HEK293 (cell line): ENCODE data around the gene MAP4K2.

Experiments used
- CTCF ChIA-PET: fragments of 350-600 bp; formaldehyde crosslinking; extraction: SDS; loops from one replicate; lab custom pipeline; 2021; ENCODE audit warnings: antibody characterized with exemption; lab: Yijun Ruan, JAX
- POLR2A ChIA-PET: fragments of 300-600 bp; formaldehyde crosslinking; extraction: SDS; loops from one replicate; lab custom pipeline; 2020; ENCODE audit warnings: antibody characterized with exemption, inconsistent platforms; lab: Yijun Ruan, JAX
- H3K27ac ChIP-seq: fragments of 200-500 bp; sonication (Bioruptor generic); 2 replicates; pipeline ENCODE4 v1.5.1; 2014; ENCODE audit warnings: low read depth, low read length, control low read depth, inconsistent platforms; ENCODE audit errors: extremely low read depth
- H3K36me3 ChIP-seq, 2 experiments: fragments of 200-500 bp in 1 of 2; sonication (Bioruptor generic) in 1 of 2; 1 replicate in 1 of 2; 2 replicates in 1 of 2; pipeline ENCODE4 v1.5.1; 2014 to 2017; ENCODE audit warnings: inconsistent platforms in 2 of 2, low read length in 2 of 2; ENCODE audit not compliant: control insufficient read depth in 2 of 2, insufficient read depth in 1 of 2
- H3K4me1 ChIP-seq: fragments of 200-500 bp; sonication (Bioruptor generic); 2 replicates; pipeline ENCODE4 v1.5.1; 2014; ENCODE audit warnings: mild to moderate bottlenecking, low read length, inconsistent platforms; ENCODE audit not compliant: control insufficient read depth, insufficient read depth
- H3K4me3 ChIP-seq: 2 replicates; pipeline ENCODE4 v1.5.1; 2011; ENCODE audit warnings: low read depth, mild to moderate bottlenecking, control low read depth, low read length, moderate library complexity
- H3K9me3 ChIP-seq: fragments of 200-500 bp; sonication (Bioruptor generic); 2 replicates; pipeline ENCODE4 v1.5.1; 2014; ENCODE audit warnings: low read depth, low read length, inconsistent platforms; ENCODE audit not compliant: control insufficient read depth, insufficient read depth
- ATF2 ChIP-seq: fragments of 450-650 bp; formaldehyde crosslinking; IDR thresholded peaks from 2 replicates; pipeline ENCODE4 v1.5.1; 2016; ENCODE audit warnings: missing biosample characterization, missing genetic modification characterization, low read depth
- BCL6B ChIP-seq: fragments of 450-650 bp; formaldehyde crosslinking; IDR thresholded peaks from 2 replicates; pipeline ENCODE4 v1.5.1; 2017; ENCODE audit warnings: missing biosample characterization, missing genetic modification characterization
- CTCF ChIP-seq: fragments of 450-650 bp; formaldehyde crosslinking; IDR thresholded peaks from 2 replicates; pipeline ENCODE4 v1.5.1; 2016; ENCODE audit warnings: missing biosample characterization, missing genetic modification characterization
- HOXD13 ChIP-seq: sonication (generic); formaldehyde crosslinking; IDR thresholded peaks from 2 replicates; pipeline ENCODE4 v1.8.0; 2022; ENCODE audit warnings: missing genetic modification reagents, borderline replicate concordance
- INSM2 ChIP-seq: fragments of 450-650 bp; formaldehyde crosslinking; IDR thresholded peaks from 2 replicates; pipeline ENCODE4 v1.5.1; 2016; ENCODE audit warnings: missing biosample characterization, missing genetic modification characterization
- KLF16 ChIP-seq: fragments of 450-650 bp; formaldehyde crosslinking; IDR thresholded peaks from 2 replicates; pipeline ENCODE4 v1.5.1; 2017; ENCODE audit warnings: missing biosample characterization, missing genetic modification characterization
- PATZ1 ChIP-seq: fragments of 450-650 bp; formaldehyde crosslinking; IDR thresholded peaks from 2 replicates; pipeline ENCODE4 v1.5.1; 2016; ENCODE audit warnings: missing biosample characterization, missing genetic modification characterization
- REST ChIP-seq: fragments of 450-650 bp; formaldehyde crosslinking; IDR thresholded peaks from 2 replicates; pipeline ENCODE4 v1.5.1; 2016; ENCODE audit warnings: missing biosample characterization, missing genetic modification characterization
- TCF7L2 ChIP-seq: IDR thresholded peaks from 2 replicates; pipeline ENCODE4 v1.6.1; 2011; ENCODE audit warnings: low read depth, mild to moderate bottlenecking, inconsistent platforms, low read length, moderate library complexity, borderline replicate concordance
- WT1 ChIP-seq: fragments of 450-650 bp; formaldehyde crosslinking; IDR thresholded peaks from 2 replicates; pipeline ENCODE4 v1.5.1; 2016; ENCODE audit warnings: missing biosample characterization, missing genetic modification characterization
- ZFP69B ChIP-seq: fragments of 450-650 bp; formaldehyde crosslinking; IDR thresholded peaks from 2 replicates; pipeline ENCODE4 v1.5.1; 2016; ENCODE audit warnings: missing biosample characterization, missing genetic modification characterization
- ZNF175 ChIP-seq: fragments of 450-650 bp; formaldehyde crosslinking; IDR thresholded peaks from 2 replicates; pipeline ENCODE4 v1.5.1; 2016; ENCODE audit warnings: missing biosample characterization, missing genetic modification characterization
- ZNF23 ChIP-seq: fragments of 450-650 bp; formaldehyde crosslinking; IDR thresholded peaks from 2 replicates; pipeline ENCODE4 v1.5.1; 2016; ENCODE audit warnings: missing biosample characterization, missing genetic modification characterization, borderline replicate concordance
- ZNF266 ChIP-seq: fragments of 450-650 bp; formaldehyde crosslinking; IDR thresholded peaks from 2 replicates; pipeline ENCODE4 v1.5.1; 2016; ENCODE audit warnings: missing biosample characterization, missing genetic modification characterization, low read depth
- ZNF302 ChIP-seq: fragments of 450-650 bp; formaldehyde crosslinking; IDR thresholded peaks from 2 replicates; pipeline ENCODE4 v1.5.1; 2016; ENCODE audit warnings: missing biosample characterization, missing genetic modification characterization, low read depth
- ZNF416 ChIP-seq: fragments of 450-650 bp; formaldehyde crosslinking; IDR thresholded peaks from 2 replicates; pipeline ENCODE4 v1.5.1; 2016; ENCODE audit warnings: missing biosample characterization, missing genetic modification characterization
- ZNF423 ChIP-seq: fragments of 450-650 bp; formaldehyde crosslinking; IDR thresholded peaks from 2 replicates; pipeline ENCODE4 v1.5.1; 2016; ENCODE audit warnings: missing biosample characterization, missing genetic modification characterization
- ZNF48 ChIP-seq: fragments of 450-650 bp; formaldehyde crosslinking; IDR thresholded peaks from 2 replicates; pipeline ENCODE4 v1.5.1; 2016; ENCODE audit warnings: missing biosample characterization, missing genetic modification characterization
- ZNF530 ChIP-seq: fragments of 450-650 bp; formaldehyde crosslinking; IDR thresholded peaks from 2 replicates; pipeline ENCODE4 v1.5.1; 2016; ENCODE audit warnings: low read depth, missing biosample characterization, missing genetic modification characterization
- ZNF610 ChIP-seq: fragments of 450-650 bp; formaldehyde crosslinking; IDR thresholded peaks from 2 replicates; pipeline ENCODE4 v1.5.1; 2016; ENCODE audit warnings: missing biosample characterization, missing genetic modification characterization, borderline replicate concordance
- ZNF701 ChIP-seq: fragments of 450-650 bp; formaldehyde crosslinking; IDR thresholded peaks from 2 replicates; pipeline ENCODE4 v1.5.1; 2016; ENCODE audit warnings: missing biosample characterization, missing genetic modification characterization
- ZNF747 ChIP-seq: fragments of 450-650 bp; formaldehyde crosslinking; IDR thresholded peaks from 2 replicates; pipeline ENCODE4 v1.5.1; 2016; ENCODE audit warnings: missing biosample characterization, missing genetic modification characterization
- ZSCAN30 ChIP-seq: fragments of 450-650 bp; IDR thresholded peaks from 2 replicates; pipeline ENCODE4 v1.5.1; 2018; ENCODE audit warnings: missing biosample characterization, mild to moderate bottlenecking, missing genetic modification characterization, moderate library complexity

Gene MAP4K2

GRCh38 chr11:64778223-64778472 lies 24.9 kb downstream of the MAP4K2 start (continued):
- TF ChIP-seq WT1 (tag by site-specific recombination) (no peak), ZNF747 (tag by site-specific recombination) (no peak), ZNF48 (tag by site-specific recombination) (no peak)
- TF ChIP-seq, all 188 proteins: peak for 9

- no peaks in the 10 kb centered on the region for H3K9me3 ChIP-seq
- peak overlapping the region; percentile 97 for H3K27ac ChIP-seq
- H3K36me3 ChIP-seq: peaks cover 32 to 53% of the 10 kb centered on the region in 2 experiments
- H3K4me1 ChIP-seq: no peaks in the 10 kb centered on the region
- POLR2A ChIA-PET: interaction anchor here (1.6 to 2.0 kb wide), 3 partner anchors 10 to 17 kb away, joined by 6 to 16 read pairs (median 7); partner anchors contain the start of gene PYGM
- CTCF ChIA-PET: interaction anchor here (0.6 to 2.8 kb wide), 5 partner anchors 10 to 89 kb away, joined by 3 to 13 read pairs (median 4); partner anchors contain the start of gene RASGRP2
- H3K4me3 ChIP-seq: peak overlapping the region; percentile 96
- TF ChIP-seq ZNF302 (tag by site-specific recombination): no peak
- no peak for TF ChIP-seq ZNF610 (tag by site-specific recombination)
- no peak for TF ChIP-seq ZNF416 (tag by site-specific recombination)
- TF ChIP-seq ZNF530 (tag by site-specific recombination): no peak
- no peak for TF ChIP-seq ZSCAN30 (tag by site-specific recombination)
- TF ChIP-seq CTCF (tag by site-specific recombination): no peak
- TF ChIP-seq ZNF423 (tag by site-specific recombination): no peak
- 0 out of 2 replicates have a peak, but pooled peaks have one; percentile 25 for TF ChIP-seq KLF16 (tag by site-specific recombination)
- TF ChIP-seq INSM2: no peak
- TF ChIP-seq ZNF175 (tag by site-specific recombination): no peak
- no peak for TF ChIP-seq ZNF48 (tag by site-specific recombination)
- no peak for TF ChIP-seq HOXD13 (CRISPR knock-in tag)
- no peak for TF ChIP-seq ZNF23 (tag by site-specific recombination)
- peak; percentile 84 for TF ChIP-seq ZFP69B (tag by site-specific recombination)
- no peak for TF ChIP-seq ZNF701 (tag by site-specific recombination)
- TF ChIP-seq ATF2: no peak
- TF ChIP-seq BCL6B: no peak
- TF ChIP-seq REST (tag by site-specific recombination): peak; percentile 96
- peak; percentile 42; the same call in 1 of the 2 replicates for TF ChIP-seq PATZ1 (tag by site-specific recombination)
- no peak for TF ChIP-seq ZNF266 (tag by site-specific recombination)
- no peak for TF ChIP-seq TCF7L2
These were observed 25.4 kb downstream of the MAP4K2 start for GRCh38 chr11:64777449-64778222.
